DMS153 treated with DMSO at 0.1 percent for 48 hours (cell line): ENCODE data around the gene NFU1.

Source experiments
- DNase-seq: peaks from one replicate; lab custom pipeline; 2025; ENCODE audit not compliant: unreplicated experiment; lab: John Stamatoyannopoulos, UW

Gene NFU1

GRCh38 chr2:69353360-69353759 lies 83.9 kb downstream of the NFU1 start:
- DNase-seq: no peak

- no peak for DNase-seq
Measured at GRCh38 chr2:69348781-69349180, 88.5 kb downstream of the NFU1 start.
